ENCODE data around the gene SMAD2. TPM values are rescaled to one million over a fixed set of nuclear protein-coding genes. Genes with fewer than 3 reads are reported as not detected.
"Not testable (repeated sequence)": the region's sequence is repeated elsewhere in the genome, so short reads cannot be mapped to it uniquely, and the experiment has no call there.

The SMAD2 gene
- total RNA-seq, 1 experiment from 2014 or later = 105 TPM

- DNase-seq (ENCODE audit: low spot score) = no peak
Measured at GRCh38 chr18:47844828-47845498, 85.5 kb downstream of the SMAD2 start.

GRCh38 chr18:47842836-47843235 lies 87.6 kb downstream of the SMAD2 start:
- no peak for DNase-seq (ENCODE audit: low spot score)

GRCh38 chr18:47838396-47838795 lies 92.1 kb downstream of the SMAD2 start:
- no peak for DNase-seq (ENCODE audit: low spot score)

- no peak for DNase-seq (ENCODE audit: low spot score)
Measured at GRCh38 chr18:47832348-47832747, 98.1 kb downstream of the SMAD2 start.

- no peak for DNase-seq (ENCODE audit: low spot score)
Measured at GRCh38 chr18:47831351-47831750, 99.1 kb downstream of the SMAD2 start.

DNA sequence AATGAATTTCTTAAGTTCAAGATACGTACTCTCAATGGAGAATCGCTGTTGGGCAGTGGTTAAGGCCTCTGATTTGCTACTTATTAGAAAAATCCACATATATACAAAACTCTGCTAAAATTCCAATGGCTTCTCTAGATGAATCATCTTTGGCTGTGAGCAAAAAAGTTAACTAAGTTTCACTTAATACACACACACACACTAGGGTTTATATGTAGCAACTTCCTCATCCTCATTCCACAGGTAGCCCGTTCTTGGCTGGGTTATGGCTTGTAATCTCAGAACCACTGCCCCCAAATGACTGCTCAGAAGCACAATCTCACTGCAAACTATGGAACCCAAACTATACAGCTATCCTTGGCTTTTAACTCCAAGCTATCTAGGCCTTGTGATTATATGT lies 99.7 kb downstream of the SMAD2 start:
- no peak for DNase-seq (ENCODE audit: low spot score)

DNA sequence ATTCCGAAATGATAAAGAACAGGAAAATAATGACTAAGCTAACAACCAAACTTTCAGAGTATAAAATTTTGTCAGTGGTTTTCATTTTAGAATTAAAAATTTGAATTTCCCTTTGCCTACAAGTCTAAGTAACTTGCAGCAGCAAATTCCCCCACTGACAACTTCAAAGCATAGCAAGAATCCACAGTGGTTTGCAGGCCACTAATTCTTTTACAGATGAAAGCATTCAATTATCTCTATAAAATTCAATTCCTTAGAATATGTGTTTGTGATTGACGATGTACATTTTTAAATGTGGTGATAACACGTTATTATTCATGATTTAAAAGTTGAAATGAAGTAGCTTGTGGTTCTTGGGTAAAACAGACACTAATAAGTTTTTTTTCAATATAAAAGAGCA lies 100.6 kb downstream of the SMAD2 start:
- no peak for DNase-seq (ENCODE audit: low spot score)

GRCh38 chr18:47828031-47828430 lies 102.4 kb downstream of the SMAD2 start:
- not testable (repeated sequence) for DNase-seq (ENCODE audit: low spot score)

DNA sequence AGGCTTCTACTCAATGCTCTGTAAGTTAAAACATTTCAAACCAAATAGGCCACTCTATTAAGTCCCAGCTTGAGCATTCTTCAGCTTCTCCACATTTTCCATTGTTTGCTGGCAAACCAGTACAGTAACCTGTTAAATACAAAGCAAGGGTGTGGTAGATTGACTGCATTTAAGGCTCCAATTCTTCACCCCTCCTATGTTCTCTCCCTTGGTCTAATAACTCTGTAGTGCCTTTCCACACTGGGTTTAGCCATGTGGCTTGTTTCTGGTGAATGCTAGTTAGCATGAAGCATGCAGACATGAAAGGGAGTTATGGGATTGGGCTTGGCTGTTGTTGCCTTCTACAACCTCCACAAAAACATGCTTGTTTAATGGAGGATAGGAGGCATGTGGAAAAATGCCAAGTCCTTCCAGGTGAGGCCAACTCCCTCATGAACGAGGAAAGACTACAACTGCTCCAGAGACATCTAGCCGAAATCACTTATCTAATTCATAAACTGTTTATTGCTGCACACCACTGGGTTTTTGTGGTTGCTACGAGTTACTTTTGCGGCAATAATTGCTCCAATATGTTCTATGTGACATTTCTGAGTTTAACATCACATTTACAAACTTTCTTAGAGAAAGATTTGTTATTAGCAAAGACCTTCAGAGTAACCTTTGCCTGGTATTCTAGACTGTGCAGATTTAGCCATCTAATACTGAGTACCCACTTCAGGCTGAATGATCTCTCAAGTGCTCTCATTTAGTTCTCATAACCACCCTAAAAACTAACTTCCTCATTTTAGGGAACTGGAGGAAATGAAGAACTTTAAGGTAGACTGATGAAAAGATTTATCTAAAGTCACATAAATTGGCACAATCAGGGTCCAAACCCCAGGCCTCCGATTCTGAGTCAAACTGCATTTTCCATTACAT lies 104.0 kb downstream of the SMAD2 start:
- DNase-seq (ENCODE audit: low spot score) = no peak

DNA sequence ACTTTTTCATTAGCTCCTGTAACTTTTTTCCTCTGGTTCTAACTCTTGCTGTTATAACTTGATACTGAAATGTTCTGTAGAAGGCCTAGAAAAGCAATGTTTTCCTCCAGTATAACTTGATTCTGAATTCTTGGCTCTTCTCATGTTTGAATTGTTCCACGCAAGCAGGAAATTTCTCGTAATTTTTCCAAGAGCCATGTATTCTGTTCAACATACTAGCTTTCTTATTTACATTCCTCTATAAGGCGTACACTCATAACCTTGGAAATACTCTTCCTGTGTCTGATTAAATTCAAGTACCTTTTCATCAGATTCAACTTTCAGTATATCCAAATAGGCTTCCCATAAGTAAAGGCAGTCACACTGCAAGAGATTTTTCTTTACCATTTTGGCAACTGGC lies 109.1 kb downstream of the SMAD2 start:
- no peak for DNase-seq (ENCODE audit: low spot score)

GRCh38 chr18:47817795-47818077 lies 112.7 kb downstream of the SMAD2 start:
- no peak for DNase-seq (ENCODE audit: low spot score)

- DNase-seq (ENCODE audit: low spot score) = no peak
Measured at GRCh38 chr18:47817017-47817794, 113.3 kb downstream of the SMAD2 start.

DNA sequence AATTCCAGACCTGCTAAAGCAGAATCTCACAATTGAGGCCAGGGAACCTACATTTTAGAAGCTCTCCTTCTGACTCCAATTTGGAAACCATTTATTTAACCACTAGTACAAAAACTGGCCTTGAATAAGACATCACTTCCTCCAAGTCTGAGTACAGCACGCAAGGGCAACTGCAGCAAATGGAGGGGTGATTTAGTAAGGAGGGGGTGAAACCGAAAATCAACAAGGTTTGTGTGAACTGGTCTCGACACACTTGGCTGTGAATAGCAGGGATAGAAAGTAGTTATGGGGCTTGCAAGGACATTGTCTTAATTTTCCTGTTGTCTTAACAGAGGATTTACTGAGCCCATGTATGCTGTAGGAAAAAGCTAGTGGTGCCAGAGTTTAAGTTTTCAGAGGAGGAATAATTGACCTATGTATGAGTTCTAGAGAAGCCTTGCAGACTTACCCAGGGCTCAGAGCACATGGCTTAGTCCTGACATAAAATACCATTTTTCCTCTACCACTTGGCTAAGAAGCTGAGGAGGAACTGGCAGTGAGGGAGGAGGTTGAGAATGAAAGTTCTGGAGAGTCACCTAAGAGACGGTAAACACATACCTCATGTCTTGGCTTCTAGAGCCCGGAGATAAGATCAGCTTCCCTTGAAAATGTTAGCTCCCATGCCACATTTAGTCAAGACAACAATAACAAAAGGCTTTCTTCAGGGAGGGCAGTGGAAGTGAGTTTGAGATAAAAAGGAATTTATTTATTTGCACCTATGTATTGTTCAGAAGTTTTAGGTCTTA lies 114.8 kb downstream of the SMAD2 start:
- DNase-seq (ENCODE audit: low spot score) = no peak

DNA sequence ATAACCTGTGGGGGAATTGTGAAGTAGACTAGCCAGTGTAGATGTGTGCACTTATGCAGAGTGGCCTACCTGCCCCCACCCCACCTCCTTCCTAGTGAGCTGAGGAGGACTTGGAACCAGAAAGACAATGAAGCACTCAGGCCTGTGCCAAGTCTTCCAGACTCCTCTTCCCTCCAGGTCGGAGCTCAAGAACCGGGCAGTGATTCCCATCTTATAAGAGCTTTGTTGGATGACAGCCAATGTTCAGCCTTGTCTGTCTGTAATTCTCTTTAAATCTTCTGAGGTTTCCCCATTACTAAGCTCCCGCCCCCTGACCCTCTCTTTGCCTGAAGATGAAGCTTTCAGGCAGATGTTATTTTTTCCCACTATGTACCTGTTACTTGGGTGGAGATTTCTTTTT lies 121.0 kb downstream of the SMAD2 start:
- no peak for DNase-seq (ENCODE audit: low spot score)

DNA sequence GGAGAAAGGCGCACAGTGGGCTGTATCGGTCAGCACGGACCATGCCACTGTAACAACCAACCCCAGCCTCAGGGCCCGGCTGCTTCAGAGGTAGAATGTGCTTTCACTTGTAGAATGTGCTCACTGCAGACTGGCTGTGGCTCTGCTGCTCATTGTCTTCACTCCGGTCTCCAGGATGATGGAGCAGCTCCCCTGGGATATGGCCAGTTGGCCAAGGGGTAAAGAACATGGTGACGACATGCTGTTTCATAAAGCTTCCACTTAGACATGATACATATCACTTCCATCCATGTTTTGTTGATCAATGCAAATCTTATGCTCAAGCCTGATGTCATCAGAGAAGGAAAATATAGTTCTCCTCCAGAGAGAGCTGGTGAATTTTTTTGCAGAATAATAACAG lies 127.7 kb downstream of the SMAD2 start:
- DNase-seq (ENCODE audit: low spot score) = no peak

- DNase-seq (ENCODE audit: low spot score) = no peak
Measured at GRCh38 chr18:47801817-47802216, 128.6 kb downstream of the SMAD2 start.

DNA sequence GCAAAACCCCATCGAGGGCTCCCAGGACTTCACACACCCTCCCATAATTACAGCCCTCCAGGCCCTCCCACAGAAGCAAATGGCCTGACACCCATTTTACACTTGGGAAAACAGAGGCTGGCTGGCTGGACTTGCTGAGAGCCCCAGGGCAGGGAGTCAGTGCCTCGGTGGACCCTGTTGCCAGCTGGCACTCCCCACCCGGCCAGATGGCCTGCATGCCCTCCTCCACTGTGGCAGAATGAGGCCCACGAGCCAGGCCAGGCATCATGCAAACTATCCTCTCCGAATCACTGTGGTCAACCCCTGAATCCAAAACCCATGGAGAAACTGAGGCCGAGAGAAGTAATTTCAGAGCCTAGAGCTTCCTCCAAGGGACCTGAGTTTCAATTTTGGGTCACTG lies 129.7 kb downstream of the SMAD2 start:
- no peak for DNase-seq (ENCODE audit: low spot score)

GRCh38 chr18:47800248-47800647 lies 130.2 kb downstream of the SMAD2 start:
- no peak for DNase-seq (ENCODE audit: low spot score)

DNA sequence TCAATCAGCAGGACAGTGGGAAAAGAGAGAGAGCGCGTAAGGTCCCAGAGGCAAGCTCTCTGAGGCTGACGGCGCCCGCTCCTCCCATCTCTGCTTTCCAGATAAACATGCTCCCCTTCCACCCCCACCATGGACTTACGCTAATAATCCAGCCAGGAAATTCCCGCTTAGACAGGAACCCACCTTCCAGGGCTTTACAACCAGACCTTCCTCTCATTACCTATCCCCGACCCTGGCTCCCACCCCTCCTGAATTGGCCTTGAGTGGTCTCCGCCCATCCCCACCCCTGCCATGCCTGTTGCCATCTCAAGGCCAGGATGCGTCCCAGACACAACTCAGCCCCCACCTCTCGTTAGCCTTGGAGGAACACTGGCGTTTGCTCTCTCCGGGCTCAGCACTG lies 131.1 kb downstream of the SMAD2 start:
- DNase-seq (ENCODE audit: low spot score) = no peak

DNA sequence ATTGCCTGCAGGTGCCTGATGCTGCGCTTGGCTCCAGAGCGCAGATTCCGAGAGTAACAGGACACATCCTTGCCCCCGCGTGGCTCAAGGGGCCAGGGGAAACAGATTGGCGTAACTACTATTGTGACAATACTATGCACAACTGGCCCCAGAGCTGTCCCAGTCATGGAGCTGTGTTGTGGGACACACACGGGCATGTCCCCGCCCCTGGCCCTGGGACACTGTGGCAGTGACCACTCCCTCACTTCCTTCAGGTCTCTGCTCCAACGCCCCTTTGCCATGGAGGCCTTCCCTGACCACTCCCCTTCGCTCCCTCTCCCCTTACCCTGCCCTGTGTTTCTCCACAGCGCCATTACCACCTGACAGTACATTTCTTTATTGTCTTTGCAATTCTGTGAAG lies 132.1 kb downstream of the SMAD2 start:
- DNase-seq (ENCODE audit: low spot score) = no peak

GRCh38 chr18:47797126-47797525 lies 133.3 kb downstream of the SMAD2 start:
- no peak for DNase-seq (ENCODE audit: low spot score)

GRCh38 chr18:47795434-47795814 lies 135.0 kb downstream of the SMAD2 start:
- DNase-seq (ENCODE audit: low spot score) = no peak

Data from A172 (cell line).